HUES48 (cell line): ENCODE measurements around the gene NUP42.
A peak's percentile ranks its signal among the peaks of the same experiment; 100 is the strongest.

ENCODE experiments used
- H3K27ac ChIP-seq: one replicate; pipeline ENCODE4 v1.7.0; 2013; ENCODE audit warnings: low read depth, low read length, inconsistent platforms
- H3K27me3 ChIP-seq: 2 replicates; pipeline ENCODE4 v1.6.1; 2013; ENCODE audit warnings: mild to moderate bottlenecking, low read length; ENCODE audit not compliant: control insufficient read depth, insufficient read depth
- H3K36me3 ChIP-seq: 2 replicates; pipeline ENCODE4 v1.6.1; 2013; ENCODE audit warnings: low read length; ENCODE audit not compliant: control insufficient read depth, insufficient read depth
- H3K4me1 ChIP-seq: 2 replicates; pipeline ENCODE4 v1.6.1; 2013; ENCODE audit warnings: mild to moderate bottlenecking, low read length; ENCODE audit not compliant: control insufficient read depth, insufficient read depth
- H3K4me3 ChIP-seq: 2 replicates; pipeline ENCODE4 v1.5.1; 2013; ENCODE audit warnings: mild to moderate bottlenecking, low read depth, low read length
- H3K9ac ChIP-seq: 2 replicates; pipeline ENCODE4 v1.6.1; 2013; ENCODE audit warnings: mild to moderate bottlenecking, low read depth, low read length, moderate library complexity
- H3K9me3 ChIP-seq: 2 replicates; pipeline ENCODE4 v1.6.1; 2013; ENCODE audit warnings: low read length; ENCODE audit not compliant: control insufficient read depth, insufficient read depth

Gene NUP42

DNA sequence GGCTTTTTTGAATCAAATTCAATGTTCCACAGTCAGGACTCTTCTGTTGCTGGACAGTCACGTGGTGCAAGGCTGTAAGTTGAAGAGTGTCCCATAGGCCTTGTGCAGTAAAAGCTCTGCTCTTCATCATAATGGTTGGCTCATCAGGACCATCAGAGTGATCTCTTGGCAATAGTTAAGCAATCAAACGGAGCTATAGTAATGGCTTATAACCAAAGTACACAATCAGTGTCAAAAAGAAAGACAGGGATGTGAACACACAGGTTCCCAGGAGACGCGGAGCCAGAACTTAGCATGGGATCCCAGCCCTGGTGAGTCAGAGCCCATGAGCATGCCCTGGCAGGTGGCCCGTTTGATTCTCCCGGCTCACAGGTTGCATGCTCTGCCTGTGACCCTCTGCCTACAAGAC is 54.0 kb downstream of the NUP42 start:
- no peaks in the 10 kb centered on the region for H3K27me3 ChIP-seq
- no peaks in the 10 kb centered on the region for H3K4me1 ChIP-seq
- no peaks in the 10 kb centered on the region for H3K9me3 ChIP-seq
- no peak overlapping the region for H3K9ac ChIP-seq
- H3K4me3 ChIP-seq, result no peak overlapping the region
- H3K27ac ChIP-seq, result no peak overlapping the region
- H3K36me3 ChIP-seq, result no peaks in the 10 kb centered on the region

DNA sequence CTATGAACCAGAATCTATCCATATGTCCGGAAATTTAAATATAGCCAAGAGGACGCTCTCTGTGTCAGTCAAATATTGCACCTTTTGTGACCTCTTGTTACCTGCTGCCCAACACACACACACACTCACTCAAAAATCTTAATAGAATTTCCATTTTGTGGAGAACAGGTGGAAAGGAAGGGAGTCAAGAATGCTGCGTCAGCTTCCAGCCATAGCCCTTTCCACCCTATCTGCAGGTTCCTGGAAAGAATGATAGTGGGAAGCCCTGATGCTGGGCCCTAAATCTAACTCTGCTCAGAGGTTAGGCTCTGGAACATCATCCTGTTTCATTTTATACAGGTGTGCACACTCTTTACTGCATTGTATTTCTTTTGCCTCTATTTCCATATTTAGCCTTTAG is 55.2 kb downstream of the NUP42 start:
- Histone ChIP-seq H3K4me1 (no peaks in the 10 kb centered on the region), H3K9me3 (no peaks in the 10 kb centered on the region)

DNA sequence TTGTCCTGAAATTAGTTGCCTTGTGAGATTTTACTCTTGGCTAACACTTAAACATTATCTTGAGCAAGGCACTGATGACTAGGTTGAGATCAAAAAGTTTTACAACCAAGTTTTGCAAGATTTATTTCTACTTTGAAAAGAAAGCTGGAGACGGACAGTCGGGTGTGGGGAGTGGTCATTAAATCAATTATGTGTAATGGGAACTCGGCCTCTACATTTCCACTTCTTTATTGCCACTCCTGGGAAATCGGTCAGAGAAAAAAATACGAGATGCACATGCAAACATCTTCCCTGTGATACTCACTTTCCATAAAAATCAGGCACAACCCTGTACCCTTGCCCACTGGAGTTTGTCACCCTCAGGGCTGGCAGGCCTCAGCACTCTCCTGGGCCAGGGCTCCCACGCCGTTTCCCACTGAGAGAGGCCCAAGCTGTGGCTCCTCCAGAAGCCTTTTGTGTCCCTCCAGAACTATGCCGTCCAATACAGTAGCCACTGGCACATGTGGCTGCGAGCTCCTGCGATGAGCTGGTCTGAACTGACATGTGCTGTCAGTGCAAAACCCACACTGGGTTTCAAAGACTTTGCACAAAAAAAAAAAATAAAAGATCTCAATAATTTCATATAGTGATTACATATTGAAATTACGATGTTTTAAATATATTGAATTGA is 57.3 kb downstream of the NUP42 start:
- Histone ChIP-seq H3K4me3 (no peak overlapping the region), H3K36me3 (no peaks in the 10 kb centered on the region), H3K9ac (no peak overlapping the region), H3K4me1 (no peaks in the 10 kb centered on the region), H3K27ac (no peak overlapping the region), H3K27me3 (no peaks in the 10 kb centered on the region), H3K9me3 (no peaks in the 10 kb centered on the region)

More for the DNA sequence above, 55.2 kb downstream of the NUP42 start:
- H3K27ac ChIP-seq, result no peak overlapping the region
- no peaks in the 10 kb centered on the region for H3K27me3 ChIP-seq
- no peaks in the 10 kb centered on the region for H3K36me3 ChIP-seq
- H3K4me3 ChIP-seq, result no peak overlapping the region
- no peak overlapping the region for H3K9ac ChIP-seq

DNA sequence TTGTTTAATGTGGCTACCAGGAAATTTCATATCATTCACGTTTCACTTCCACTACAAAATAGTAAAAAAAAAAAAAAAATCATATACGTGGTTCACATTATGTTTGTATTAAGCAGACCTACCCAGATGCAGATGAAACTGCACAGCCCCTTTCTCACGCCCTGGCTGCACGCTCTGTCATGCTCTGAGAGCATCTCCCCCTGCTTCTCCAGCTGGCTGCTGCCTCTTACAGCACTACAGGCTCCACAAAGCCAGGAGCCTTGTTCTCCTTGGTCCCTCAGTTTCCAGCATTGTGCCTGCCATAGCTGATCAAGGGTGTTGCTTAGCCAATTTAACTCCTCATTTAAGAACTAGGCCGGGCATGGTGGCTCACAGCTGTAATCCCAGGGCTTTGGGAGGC is 57.9 kb downstream of the NUP42 start:
- H3K36me3 ChIP-seq, result no peaks in the 10 kb centered on the region
- H3K27ac ChIP-seq, result no peak overlapping the region

DNA sequence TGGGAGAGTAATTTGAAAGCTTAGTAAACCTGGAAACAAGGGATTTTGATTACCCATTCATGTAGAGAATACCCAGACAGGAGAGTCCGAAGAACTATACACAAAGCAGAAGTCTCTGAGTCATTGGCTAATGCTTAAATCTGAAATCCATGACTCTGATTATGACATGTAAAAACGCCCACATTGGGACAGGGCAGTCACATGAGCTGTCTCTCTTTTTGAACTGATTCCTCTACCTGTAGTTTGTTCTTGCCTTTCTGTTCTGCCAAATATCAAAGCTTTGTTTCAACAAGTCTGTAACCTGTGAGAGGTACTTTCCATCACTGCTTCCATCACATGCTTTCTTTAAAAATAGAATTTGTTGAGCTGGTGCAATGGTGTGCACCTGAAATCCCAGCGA is 60.5 kb downstream of the NUP42 start:
- no peak overlapping the region for H3K9ac ChIP-seq

More for the DNA sequence above, 57.9 kb downstream of the NUP42 start:
- H3K9me3 ChIP-seq, result no peaks in the 10 kb centered on the region
- no peak overlapping the region for H3K4me3 ChIP-seq
- no peak overlapping the region for H3K9ac ChIP-seq
- H3K4me1 ChIP-seq, result no peaks in the 10 kb centered on the region
- H3K27me3 ChIP-seq, result no peaks in the 10 kb centered on the region

DNA sequence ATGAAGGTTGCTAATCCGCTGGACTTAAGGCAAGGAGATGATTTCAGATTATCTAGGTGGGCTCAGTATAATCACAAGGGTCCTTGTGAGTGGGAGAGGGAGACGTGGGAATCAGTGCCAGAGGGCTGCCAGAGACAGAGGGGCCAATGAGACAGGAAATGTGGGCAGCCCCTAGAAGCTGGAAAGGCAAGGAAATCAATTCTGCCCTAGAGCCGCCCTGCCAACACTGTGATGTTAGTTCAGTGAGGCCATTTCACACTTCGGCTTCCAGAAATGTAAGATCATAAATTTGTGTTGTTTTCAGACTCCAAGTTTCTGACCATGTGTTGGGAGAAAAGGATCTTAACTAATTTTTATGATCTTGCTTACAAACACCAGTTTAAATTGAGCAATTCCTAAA is 61.1 kb downstream of the NUP42 start:
- Histone ChIP-seq H3K27ac (no peak overlapping the region), H3K9me3 (no peaks in the 10 kb centered on the region), H3K4me3 (no peak overlapping the region)

More for the DNA sequence above, 60.5 kb downstream of the NUP42 start:
- Histone ChIP-seq H3K9me3 (no peaks in the 10 kb centered on the region), H3K27ac (no peak overlapping the region), H3K4me1 (peaks cover 6% of the 10 kb centered on the region; the same call in 1 of the 2 replicates), H3K27me3 (no peaks in the 10 kb centered on the region; the same call in 1 of the 2 replicates), H3K36me3 (no peaks in the 10 kb centered on the region), H3K4me3 (no peak overlapping the region)

DNA sequence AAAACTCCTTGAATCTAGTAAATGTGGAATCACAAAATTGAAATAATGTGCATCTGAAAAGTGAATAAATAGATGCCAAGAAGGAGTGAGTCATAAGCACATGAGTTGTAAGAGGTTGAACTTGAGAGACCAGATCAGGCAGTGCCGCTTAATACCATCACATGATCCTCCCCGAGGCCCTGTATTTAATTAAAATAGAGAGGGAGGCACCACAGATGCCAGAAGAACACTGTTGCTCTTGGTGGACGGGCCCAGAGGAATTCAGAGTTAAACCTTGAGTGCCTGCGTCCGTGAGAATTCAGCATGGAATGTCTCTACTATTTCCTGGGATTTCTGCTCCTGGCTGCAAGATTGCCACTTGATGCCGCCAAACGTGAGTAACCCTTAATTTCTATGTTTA is 64.7 kb downstream of the NUP42 start, which contains the start of gene GPNMB:
GPNMB (plus strand) TSS at position 221 of the 400 bp plus-strand sequence; CDS start at position 304, 83 bp downstream.
- Histone ChIP-seq H3K9ac (no peak within 1 kb of the TSS), H3K27me3 (peaks cover 11% of the 10 kb centered on the region)

More for the DNA sequence above, 61.1 kb downstream of the NUP42 start:
- peaks cover 5% of the 10 kb centered on the region; the same call in 1 of the 2 replicates for H3K27me3 ChIP-seq
- H3K36me3 ChIP-seq, result no peaks in the 10 kb centered on the region
- peaks cover 10% of the 10 kb centered on the region; the same call in 1 of the 2 replicates for H3K4me1 ChIP-seq
- no peak overlapping the region for H3K9ac ChIP-seq

DNA sequence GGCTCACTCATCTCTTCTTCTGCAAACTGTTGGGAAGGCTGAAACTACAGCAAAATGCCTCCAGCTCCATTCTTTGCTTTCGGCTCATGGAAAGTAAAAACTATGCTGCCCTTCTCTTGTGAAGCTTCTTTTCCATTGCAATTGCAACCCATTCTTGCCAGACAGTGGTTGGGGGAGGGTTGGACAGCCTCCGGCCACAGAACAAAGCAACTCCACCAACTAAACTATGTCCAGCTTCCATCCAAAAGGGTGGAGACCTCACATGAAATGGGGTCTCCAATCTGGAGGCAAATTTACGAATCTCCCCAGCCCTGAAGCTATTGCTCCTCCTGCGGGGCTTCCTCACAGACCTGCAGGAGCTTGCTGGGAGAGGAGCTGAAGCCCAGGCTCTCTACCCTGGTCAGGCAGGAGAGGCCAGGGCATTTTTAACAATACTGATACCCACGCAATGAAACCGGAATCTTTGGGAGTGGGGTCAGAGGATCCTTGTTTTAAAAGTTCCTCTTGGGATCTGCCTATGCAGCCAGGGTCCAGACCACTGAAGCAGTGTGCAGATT is 65.3 kb downstream of the NUP42 start:
- Histone ChIP-seq H3K9ac (no peak overlapping the region), H3K36me3 (no peaks in the 10 kb centered on the region), H3K4me3 (peak overlapping the region; percentile 44; the same call in 1 of the 2 replicates), H3K27ac (no peak overlapping the region), H3K9me3 (no peaks in the 10 kb centered on the region), H3K4me1 (peaks cover 12% of the 10 kb centered on the region; the same call in 1 of the 2 replicates), H3K27me3 (peaks cover 11% of the 10 kb centered on the region)

More for the DNA sequence above, 64.7 kb downstream of the NUP42 start, which contains the start of gene GPNMB:
- H3K9me3 ChIP-seq, result no peaks in the 10 kb centered on the region
- peak within 1 kb of the TSS; percentile 44; the same call in 1 of the 2 replicates for H3K4me3 ChIP-seq
- H3K36me3 ChIP-seq, result no peaks in the 10 kb centered on the region
- peaks cover 12% of the 10 kb centered on the region; the same call in 1 of the 2 replicates for H3K4me1 ChIP-seq
- no peak within 1 kb of the TSS for H3K27ac ChIP-seq

DNA sequence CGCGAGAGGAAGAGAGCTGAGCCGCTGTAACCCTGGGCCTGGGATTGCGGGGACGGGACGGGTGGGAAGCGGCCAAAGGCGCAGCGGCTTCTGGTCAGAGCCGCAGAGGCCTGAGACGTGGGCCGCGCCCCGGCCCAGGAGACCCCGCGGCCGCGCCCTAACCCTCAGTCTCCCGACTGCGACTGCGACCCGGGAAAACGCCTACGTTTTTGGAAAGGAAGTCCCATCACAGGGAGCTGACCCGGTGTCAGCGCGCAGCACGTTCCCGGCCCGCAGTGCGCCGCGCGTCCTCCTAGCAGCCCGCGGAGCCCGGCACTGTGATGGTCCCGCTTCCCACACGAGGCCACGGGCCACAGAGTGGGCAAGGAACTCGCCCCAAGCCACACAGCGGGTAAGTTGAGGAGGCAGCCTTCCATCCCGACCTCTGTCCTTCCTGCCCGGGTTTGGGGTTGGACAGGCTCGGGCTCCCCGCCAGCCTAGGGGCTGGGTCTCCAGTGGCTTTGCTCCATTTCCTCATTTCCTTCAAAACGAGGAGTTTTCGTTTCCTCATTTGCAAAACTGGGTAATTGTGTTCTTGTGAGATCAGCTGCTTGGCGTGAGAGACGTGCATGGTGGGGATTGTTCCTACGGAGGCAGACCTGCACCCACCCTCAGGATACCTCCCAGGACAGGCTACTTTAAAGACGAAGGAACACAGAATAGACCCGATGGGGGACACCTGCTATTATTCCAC is 65.9 kb downstream of the NUP42 start:
- Histone ChIP-seq H3K27ac (no peak overlapping the region), H3K9ac (no peak overlapping the region), H3K27me3 (peaks cover 11% of the 10 kb centered on the region), H3K4me3 (peak overlapping the region; percentile 44), H3K36me3 (no peaks in the 10 kb centered on the region), H3K9me3 (no peaks in the 10 kb centered on the region), H3K4me1 (peaks cover 12% of the 10 kb centered on the region; the same call in 1 of the 2 replicates)

DNA sequence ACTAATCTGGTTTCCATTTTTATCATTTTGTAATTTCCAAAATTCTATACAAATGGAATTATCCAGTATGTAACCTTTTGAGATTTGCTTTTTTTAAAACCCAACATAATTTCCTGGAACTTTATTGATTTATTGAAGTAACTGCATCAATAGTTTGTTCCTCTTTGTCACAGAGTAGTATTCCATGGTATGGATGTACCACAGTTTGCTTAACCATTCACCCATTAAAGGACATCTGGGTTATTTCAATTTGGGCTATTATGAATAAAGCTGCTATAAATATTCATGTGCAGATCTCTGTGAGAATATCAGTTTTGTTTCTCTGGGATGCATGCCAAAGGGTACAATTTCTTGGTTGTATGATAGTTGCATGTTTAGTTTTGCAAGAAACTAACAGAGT is 67.6 kb downstream of the NUP42 start:
- peaks cover 12% of the 10 kb centered on the region; the same call in 1 of the 2 replicates for H3K4me1 ChIP-seq
- no peaks in the 10 kb centered on the region for H3K9me3 ChIP-seq
- H3K36me3 ChIP-seq, result no peaks in the 10 kb centered on the region
- no peak overlapping the region for H3K27ac ChIP-seq
- H3K9ac ChIP-seq, result no peak overlapping the region
- H3K4me3 ChIP-seq, result no peak overlapping the region
- peaks cover 11% of the 10 kb centered on the region for H3K27me3 ChIP-seq
